ENCODE data around the gene PPP2R5E.
"Not testable (repeated sequence)": the region's sequence is repeated elsewhere in the genome, so short reads cannot be mapped to it uniquely, and the experiment has no call there.

Gene PPP2R5E

DNA sequence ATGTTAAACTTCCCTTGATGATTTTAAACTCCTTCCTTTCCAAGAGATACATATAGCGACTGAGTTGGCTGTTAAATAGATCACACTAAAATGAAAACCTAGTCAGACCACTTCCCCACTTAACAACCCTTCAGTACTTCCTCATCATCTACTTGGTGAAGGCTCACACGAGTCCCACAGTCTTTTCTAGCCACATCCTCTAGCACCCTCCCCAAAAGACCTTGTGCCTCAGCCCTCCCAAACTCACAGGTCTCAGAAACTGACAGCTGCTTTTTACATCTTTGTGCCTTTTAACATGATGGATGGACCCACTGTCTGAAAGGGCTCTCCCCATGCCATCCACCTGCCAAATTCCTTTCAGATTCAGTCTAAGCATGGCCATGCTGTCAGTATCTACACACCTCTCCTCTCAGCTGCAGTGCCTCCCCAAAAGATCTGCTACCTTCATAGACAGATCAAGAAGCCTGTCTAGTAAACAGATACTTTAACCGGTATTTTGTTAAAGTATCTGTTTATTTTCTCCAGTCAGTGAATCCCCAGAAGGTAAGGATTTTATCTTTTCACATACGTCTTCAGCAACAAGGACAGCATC, 159.3 kb downstream of the PPP2R5E start:
- no peak for DNase-seq (ENCODE audit: low read depth in 1 of 2, low spot score in 1 of 2)

DNA sequence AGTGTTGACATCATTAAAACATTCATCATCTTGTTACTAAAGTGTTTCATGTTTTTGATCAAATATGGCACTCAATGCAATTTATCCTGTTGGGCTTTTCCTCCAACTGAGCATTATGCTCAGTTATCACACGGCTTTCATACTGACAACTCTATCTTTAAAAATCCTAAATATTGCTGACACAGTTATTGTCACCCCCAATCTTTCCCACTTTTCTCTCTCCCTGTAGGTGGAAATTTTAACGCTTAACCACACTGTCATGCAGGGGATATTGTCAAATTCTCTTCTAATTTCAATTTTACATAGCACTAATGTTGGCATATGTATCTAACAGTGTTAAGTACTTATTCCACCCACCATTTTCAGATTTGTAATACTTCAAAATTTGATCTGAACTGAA, 164.7 kb downstream of the PPP2R5E start:
- no peak for DNase-seq (ENCODE audit: low read depth in 1 of 2, low spot score in 1 of 2)

DNA sequence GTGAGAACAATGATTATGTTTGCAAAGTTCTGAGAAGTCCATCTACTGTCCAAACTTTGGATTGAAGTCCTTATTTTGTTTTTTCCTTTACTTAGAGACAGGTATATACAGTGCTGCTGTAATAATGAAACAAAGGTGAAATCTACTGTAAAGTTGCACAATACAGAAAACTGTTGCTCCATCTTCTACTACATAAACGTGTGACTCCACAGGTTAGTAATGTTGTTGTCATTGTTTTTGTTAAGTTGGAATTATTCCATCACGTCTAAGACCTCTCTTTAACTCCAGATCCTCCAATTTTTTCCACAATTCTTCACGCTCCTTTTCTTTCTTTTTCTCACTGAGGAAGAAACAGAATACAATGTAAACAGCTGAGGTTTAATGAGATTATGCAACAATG, 167.4 kb downstream of the PPP2R5E start:
- DNase-seq (ENCODE audit: low read depth in 1 of 2, low spot score in 1 of 2), result no peak

DNA sequence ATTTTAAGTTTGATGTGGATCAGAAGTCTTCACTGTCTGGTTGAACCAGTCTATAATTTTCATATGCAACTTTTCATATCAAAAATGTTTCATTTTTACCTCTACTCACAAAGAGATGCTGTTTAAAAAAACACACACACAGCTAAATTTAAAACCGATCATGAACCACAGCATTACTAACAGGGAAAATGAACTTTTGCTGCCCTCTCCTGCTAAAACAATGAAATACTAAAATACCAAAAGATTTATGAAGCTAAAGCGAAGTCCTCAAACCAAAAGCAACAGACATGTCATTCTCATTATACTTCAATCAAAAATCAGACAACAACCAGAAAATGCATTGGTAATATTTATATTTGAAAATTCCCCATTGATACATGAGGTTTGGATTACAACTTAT, 171.6 kb downstream of the PPP2R5E start:
- DNase-seq (ENCODE audit: low read depth in 1 of 2, low spot score in 1 of 2), result not testable (repeated sequence)

DNA sequence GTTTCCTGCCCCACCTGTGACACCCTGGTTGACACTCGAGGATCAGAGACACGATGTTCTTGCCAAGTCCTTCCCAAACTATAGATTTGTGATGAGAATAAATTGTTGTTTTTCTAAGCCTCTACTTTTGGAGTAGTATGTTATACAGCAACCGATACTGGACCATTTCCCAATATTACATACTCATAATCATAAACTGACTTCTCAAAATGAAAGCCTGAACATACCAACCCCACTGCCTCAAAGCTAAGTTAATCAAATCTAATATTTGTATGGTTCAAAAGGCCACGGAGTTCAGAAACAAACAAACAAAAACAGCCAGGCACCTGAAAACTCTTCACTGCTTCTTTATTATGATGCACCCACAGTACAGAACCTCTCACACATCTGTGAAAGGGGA, 172.1 kb downstream of the PPP2R5E start:
- no peak for DNase-seq (ENCODE audit: low read depth in 1 of 2, low spot score in 1 of 2)

DNA sequence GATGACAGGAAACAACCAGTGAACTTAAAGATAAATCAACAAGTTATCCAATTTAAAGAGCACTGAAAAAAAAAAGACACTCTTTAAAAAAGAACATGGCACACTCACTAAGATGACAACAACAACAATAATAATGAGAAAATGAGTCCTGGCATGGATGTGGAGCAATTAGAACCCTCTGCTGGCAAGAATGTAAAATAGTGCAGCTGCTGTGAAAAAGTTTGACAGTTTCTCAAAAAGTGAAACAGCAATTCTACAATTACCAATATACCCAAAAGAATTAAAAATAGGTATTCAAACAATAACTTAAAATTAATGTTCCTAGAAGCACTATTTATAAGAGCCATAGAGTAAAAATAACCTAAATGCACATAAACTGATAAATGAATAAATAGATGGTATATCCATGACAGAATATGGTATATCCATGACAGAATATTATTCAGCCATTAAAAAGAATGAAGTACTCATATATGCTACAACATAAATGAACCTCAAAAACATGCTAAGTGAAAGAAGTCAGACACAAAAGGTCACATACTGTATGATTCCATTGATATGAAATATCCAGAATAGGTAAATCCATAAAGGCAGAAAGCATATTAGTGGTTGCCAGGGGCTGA, 175.3 kb downstream of the PPP2R5E start:
- DNase-seq (ENCODE audit: low read depth in 1 of 2, low spot score in 1 of 2), result no peak

DNA sequence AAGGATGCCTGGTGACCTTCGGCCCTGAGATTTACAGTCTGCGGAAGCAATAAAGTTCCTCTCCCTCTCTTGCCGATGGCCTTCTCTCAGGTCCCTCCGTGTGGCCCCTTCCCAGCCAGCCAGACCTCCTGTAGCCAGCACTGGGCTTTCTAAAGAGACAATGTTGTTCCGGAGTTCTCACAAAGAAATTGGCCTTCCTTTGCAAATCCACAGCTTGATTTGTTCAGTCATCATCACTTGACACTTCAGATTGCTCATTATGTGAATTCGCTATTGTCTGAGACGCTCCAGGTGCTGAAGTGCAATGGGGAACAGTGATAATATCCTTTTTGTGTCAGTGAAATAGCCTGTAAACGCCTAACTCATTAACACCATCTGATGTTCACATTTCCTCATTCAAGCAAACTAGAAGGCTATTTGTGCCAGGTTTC, 180.8 kb downstream of the PPP2R5E start:
- DNase-seq (ENCODE audit: low read depth in 1 of 2, low spot score in 1 of 2), result no peak

DNA sequence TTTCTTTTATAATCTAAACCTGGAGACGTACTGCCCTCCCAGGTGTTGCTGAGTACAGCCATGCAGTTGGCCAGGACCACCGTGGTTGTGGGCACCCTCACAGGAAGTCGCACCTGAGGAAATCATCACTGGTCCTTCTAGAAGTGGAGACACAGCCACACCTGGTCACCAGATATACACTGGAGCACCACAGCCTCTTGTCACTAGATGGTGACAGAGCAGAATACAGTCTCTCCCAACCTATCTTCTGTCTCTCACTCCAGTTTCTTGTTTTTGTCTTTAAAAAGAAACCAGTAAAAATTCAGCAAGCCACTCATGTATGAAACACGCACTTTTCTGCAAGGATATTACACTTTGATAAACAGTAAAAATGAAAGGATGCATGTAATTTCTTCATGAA, 181.4 kb downstream of the PPP2R5E start:
- no peak for DNase-seq (ENCODE audit: low read depth in 1 of 2, low spot score in 1 of 2)

DNA sequence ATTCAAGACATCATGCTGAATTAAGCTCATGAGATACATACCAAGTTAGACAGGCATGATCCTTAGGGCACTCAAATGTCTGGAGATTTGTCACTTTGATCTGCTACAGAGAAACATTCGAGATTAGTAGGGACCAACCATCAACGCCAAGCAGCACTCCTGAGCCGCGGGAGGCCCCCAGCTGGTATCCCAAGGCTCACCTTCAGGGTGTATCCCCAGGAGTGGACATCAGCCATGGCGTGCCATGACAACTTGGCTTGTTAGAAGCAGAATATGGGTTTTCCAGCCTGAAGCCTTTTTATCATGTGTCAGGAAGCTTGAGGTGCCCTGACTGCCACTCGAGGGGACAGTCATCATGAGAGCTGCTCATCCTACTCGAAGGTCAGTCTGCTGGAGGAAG, 185.3 kb downstream of the PPP2R5E start:
- no peak for DNase-seq (ENCODE audit: low read depth in 1 of 2, low spot score in 1 of 2)

DNA sequence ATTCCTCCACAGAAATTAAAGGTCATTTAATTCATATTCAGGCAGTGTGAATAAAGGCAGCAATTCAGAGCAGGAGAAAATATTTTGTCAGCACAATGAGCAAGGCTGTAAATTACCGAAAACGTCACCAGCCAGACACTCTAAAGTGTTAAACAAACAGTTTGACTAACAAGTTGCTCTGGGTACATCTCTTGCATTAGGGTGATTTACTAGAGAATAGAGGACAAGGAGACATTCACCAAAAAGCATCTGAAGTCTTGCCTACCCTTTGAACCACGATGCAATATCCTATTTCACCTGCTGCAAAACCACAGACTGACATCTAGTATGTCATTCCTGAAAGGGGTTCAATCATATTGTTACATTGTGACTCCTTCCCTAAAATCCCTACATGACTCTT, 197.4 kb downstream of the PPP2R5E start:
- no peak for DNase-seq (ENCODE audit: low read depth in 1 of 2, low spot score in 1 of 2)

DNA sequence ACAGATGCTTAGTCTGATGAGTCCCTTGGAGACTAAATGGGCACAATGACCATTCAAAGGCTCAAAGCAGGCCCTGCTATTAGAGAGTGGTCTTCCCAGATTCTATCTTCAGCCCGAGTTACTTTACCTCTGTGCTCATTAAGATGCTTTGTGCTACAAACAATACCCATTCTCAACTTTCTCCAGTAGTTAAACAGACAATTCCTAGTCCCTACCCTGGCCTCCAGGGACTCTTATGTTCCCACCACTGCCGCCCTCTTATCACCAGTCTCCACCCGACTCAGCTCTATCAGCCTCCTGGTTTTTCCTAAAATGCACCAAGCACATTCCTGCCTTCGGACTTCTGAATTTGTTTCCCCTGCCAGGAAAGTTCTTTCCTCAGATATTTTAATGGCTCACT, 198.8 kb downstream of the PPP2R5E start:
- no peak for DNase-seq (ENCODE audit: low read depth in 1 of 2, low spot score in 1 of 2)

DNA sequence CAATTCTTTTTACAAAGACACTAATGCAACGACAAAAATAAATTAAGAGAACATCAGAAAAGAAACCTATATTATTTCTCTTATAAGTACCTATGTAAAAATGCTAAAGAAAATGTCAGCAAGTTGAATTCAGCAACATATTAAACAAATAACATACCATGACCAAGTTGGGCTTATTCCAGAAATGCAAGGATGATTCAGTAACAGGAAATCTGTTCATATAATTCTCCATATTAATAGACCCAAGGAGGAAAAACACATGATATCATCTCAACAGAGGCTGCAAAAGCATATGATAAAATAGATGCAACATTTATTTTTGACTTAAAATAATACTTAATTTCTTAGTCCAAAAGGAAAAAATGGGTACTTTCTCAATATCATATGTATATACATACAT, 199.3 kb downstream of the PPP2R5E start:
- no peak for DNase-seq (ENCODE audit: low read depth in 1 of 2, low spot score in 1 of 2)

DNA sequence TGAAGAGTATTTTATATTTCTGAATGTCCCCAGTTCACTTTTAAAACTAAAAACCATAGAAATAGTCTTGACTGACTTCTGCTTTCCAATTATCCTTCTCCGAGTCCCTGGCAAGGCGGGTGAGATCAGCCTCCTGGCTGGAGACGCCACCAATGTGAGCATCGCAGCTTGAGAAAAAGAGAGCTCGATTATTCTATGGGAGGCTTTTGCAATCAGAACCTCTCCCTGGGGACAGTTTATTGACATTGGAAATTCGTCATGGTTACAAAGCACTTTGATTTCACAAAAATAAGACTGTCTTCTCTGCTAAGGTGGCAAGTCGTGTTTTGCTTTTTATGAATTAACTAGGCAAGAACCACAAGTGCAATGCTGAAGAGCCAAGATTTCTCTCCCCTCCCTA, 200.8 kb downstream of the PPP2R5E start:
- no peak for DNase-seq (ENCODE audit: low read depth in 1 of 2, low spot score in 1 of 2)

DNA sequence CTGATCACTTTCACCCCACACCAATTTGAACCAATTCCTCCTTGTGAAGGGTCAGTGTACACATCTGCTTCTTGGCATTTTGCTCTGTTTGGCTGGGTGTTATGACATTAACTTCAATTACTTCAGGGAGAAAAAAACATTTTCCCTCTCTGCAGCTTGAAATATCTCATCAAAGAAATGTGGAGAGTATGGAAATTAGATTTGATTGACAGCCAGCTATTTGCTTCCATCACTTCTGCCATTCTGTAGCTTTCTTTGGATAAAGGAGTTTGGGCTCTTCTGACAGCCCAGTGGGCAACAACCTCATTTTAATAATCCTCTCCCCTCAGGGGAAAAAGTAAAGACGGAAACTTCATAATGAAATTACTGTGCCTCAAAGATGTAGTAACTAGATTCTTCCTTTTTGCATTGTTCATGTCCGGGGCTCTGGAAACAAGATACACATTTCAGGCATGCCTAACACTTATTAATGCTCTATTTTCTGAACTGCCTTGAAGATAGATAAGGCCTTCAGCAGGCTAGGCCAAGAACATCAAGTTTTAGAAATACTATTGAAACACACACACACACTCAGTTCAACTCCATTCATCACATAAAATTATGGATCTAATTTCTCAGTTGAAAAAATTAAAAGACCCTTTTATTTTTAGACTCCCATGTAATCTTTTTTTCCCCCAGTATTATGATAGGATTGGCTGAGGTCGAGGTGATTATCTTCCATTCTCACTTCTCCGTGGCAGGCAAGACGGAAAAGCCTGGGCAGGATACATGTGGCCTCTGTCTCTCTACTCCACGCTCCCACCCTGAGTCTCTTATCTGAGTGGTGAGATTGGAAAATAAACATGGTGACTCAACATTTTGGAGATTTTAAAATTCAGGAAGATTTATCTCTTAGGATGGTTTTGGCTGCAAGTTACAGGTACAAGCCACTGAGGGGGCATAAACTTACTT, 214.1 kb downstream of the PPP2R5E start:
- no peak for DNase-seq (ENCODE audit: low read depth in 1 of 2, low spot score in 1 of 2)

DNA sequence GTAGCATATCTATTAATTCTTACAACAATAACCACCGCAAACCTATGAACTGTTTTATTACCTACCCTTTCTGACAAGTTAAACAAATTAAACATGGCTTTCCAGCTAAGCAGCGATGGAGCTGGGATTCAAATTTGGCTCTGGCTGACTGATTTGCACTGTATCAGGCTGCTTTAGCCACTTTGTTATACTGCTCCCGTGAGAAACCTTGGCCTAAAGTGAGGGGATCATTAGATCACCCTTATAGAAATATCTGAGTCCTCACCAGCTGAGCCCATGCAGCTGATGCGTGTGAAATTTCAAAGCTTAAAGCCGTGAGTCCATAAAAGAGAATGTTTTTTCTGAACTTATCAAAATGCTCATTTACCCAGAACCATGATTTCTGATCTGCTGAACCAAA, 216.3 kb downstream of the PPP2R5E start:
- no peak for DNase-seq (ENCODE audit: low read depth in 1 of 2, low spot score in 1 of 2)

DNA sequence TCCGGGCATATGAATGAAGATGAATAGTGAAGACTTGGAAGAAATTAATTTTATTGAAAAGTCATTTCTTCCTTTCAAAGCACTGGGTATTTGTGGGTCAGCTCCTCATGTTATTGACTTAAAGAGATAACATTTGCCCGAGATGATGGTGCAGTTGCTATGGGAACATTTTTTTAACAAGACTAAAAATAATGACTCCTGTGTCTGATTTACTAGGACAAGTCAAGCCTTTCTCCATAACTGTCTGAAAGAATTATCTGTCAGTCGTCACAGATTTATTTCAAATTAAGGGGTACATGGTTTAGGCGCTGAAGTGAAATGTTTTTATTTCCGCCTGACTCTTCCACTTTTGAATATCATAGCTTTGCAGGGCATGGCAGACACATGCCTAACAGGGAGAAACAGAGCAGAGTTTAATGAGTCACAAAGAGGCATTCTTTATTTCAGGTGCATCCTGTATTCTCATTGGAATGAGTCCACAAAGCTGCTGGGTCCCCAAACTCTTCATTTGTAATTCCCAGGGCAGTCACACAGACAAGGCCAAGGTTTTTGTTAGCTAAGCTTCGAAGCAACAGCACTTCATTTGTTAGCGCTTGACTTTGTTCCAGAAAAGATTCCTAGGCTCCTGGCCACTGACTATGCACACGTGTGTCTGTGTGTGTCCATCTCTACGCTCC, 220.1 kb downstream of the PPP2R5E start:
- DNase-seq (ENCODE audit: low read depth in 1 of 2, low spot score in 1 of 2), result no peak

DNA sequence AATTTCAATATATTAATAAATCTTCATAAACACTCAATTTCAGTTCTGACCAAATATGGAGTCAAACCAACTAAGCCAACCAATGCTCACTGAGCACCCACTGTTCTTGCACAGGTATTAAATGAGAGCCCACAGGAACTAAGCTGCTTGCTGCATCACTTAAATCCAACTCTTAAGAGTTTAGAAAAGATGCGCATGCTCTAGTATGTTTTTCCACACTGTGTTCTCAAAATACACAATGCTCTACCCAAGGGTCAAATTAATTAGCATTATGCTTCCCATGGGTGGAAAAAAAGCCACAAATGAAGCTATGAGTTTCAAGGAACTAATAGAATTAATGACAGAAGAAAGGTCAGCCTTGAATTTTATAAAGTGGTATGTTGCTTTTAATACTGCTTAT, 220.7 kb downstream of the PPP2R5E start:
- DNase-seq (ENCODE audit: low read depth in 1 of 2, low spot score in 1 of 2), result no peak

Measured in activated CD4-positive, alpha-beta T cell treated with anti-CD3 and anti-CD28 coated beads, Interleukin-2, amount 50 U/mL, for 24 hours (primary cell).